ENCODE results near the gene MYO1F. TPM values are rescaled to one million over a fixed set of nuclear protein-coding genes. Genes with fewer than 3 reads are reported as not detected.

MYO1F gene
- total RNA-seq, 1 donor from 2014 or later: 7.4 TPM

DNA sequence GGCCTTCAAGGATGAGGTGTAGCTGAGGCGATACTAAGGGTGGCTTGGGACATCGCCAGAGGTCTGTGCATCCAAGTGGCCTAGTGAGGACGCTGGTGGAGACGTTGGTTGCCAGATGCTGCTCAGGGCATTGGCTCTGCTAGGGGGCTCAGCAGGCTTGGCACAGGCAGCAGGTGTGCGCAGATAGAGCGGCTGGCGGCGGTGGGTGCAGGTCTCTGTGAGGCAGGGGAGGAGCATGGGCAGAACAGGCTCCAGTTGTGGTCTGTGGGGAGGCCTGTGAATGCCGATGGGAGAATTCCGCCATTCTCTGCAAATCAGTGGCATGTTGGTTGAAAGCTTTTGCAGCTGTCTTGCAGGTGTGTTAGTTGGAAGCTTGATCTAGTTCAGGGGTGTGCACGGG, 96.0 kb downstream of the MYO1F start:
- Histone ChIP-seq H3K27me3 (ENCODE audit: low read depth) (no peaks in the 10 kb centered on the region), H3K4me1 (peaks cover 71% of the 10 kb centered on the region), H3K27ac (replicated peaks) (no peak overlapping the region), H3K4me3 (no peak overlapping the region), H3K9me3 (replicated peaks) (no peaks in the 10 kb centered on the region), H3K36me3 (peaks cover 65% of the 10 kb centered on the region)
- TF ChIP-seq, protein P1, sequence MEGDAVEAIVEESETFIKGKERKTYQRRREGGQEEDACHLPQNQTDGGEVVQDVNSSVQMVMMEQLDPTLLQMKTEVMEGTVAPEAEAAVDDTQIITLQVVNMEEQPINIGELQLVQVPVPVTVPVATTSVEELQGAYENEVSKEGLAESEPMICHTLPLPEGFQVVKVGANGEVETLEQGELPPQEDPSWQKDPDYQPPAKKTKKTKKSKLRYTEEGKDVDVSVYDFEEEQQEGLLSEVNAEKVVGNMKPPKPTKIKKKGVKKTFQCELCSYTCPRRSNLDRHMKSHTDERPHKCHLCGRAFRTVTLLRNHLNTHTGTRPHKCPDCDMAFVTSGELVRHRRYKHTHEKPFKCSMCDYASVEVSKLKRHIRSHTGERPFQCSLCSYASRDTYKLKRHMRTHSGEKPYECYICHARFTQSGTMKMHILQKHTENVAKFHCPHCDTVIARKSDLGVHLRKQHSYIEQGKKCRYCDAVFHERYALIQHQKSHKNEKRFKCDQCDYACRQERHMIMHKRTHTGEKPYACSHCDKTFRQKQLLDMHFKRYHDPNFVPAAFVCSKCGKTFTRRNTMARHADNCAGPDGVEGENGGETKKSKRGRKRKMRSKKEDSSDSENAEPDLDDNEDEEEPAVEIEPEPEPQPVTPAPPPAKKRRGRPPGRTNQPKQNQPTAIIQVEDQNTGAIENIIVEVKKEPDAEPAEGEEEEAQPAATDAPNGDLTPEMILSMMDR (IDR thresholded peaks at IDR 0.05; ENCODE audit: borderline replicate concordance): no peak
- intact Hi-C loops (cut with micrococcal nuclease): no loop called here
- DNase-seq: no peak

DNA sequence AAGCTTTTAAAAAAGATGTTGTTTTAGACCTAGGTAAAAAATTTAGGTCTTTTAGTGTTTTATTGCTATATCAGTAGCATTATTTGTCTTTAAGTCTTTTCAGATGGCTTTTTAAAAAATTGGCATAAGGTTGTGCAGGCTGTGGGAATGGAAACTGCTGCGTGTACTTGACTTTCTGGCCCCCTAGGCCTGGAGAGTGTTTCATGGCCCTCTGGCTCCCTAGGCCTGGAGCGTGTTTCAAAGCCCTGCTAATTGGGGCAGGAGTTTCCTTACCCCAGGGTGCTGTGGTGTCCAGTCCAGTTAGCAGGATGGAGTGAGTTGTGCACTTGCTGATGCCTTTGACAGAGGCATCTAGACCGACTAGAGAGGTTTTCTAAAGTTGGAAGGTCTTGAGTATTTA, 98.6 kb downstream of the MYO1F start:
- H3K27ac ChIP-seq (replicated peaks): peak overlapping the region; percentile 46
- TF ChIP-seq, protein P1 (IDR thresholded peaks at IDR 0.05; ENCODE audit: borderline replicate concordance): no peak
- peaks cover 90% of the 10 kb centered on the region for H3K4me1 ChIP-seq
- no peaks in the 10 kb centered on the region for H3K9me3 ChIP-seq (replicated peaks)
- H3K4me3 ChIP-seq: no peak overlapping the region
- peaks cover 65% of the 10 kb centered on the region for H3K36me3 ChIP-seq
- intact Hi-C loops (cut with micrococcal nuclease): no loop called here
- no peak for DNase-seq
- H3K27me3 ChIP-seq (ENCODE audit: low read depth): no peaks in the 10 kb centered on the region

DNA sequence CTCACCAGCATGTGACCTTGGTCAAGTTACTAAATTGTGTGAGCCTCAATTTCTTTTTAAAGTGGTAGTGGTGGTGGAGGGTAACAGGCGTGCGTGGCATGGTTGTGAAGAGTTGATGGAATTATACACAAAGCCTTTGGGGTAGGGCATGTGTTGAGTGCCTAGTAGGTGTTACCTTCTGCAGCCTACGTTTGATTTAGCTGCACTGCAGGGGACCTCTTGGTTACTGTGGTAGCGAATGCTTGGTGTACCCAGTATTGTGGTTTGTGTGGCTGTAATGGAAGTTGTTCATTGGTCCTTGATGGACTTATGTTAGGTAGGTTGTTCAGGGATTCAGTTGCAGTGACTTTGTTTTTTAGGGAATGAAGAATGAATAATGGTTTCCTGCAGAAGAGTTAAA, 99.4 kb downstream of the MYO1F start:
- DNase-seq: no peak
- Histone ChIP-seq H3K27me3 (ENCODE audit: low read depth) (no peaks in the 10 kb centered on the region), H3K4me3 (no peak overlapping the region), H3K27ac (replicated peaks) (peak overlapping the region; percentile 46), H3K36me3 (peaks cover 65% of the 10 kb centered on the region), H3K9me3 (replicated peaks) (no peaks in the 10 kb centered on the region), H3K4me1 (peaks cover 87% of the 10 kb centered on the region)
- intact Hi-C loops (cut with micrococcal nuclease): no loop called here
- TF ChIP-seq, protein P1 (IDR thresholded peaks at IDR 0.05; ENCODE audit: borderline replicate concordance): no peak

DNA sequence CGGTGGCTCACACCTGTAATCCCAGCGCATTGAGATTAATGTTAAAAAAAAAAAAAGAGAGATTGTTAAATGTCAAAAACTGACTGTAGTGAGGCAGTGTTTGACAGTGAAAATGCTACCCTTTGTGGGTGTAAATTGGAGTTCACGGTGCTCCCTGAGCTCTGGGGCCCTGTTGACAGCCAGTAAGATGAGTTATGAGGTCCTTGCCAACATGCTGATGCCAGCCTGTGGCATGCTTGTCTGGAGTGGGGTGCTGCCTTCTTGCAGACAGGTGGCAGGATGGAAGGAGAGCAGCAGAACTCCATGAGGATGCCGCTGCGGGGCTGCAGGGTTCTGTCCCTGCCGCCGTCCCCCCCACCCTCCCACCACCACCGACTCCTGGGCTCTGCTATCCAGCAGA, 100.7 kb downstream of the MYO1F start:
- Histone ChIP-seq H3K27ac (replicated peaks) (peak overlapping the region; percentile 78), H3K4me1 (peaks cover 82% of the 10 kb centered on the region), H3K27me3 (ENCODE audit: low read depth) (no peaks in the 10 kb centered on the region), H3K36me3 (peaks cover 76% of the 10 kb centered on the region), H3K4me3 (no peak overlapping the region), H3K9me3 (replicated peaks) (no peaks in the 10 kb centered on the region)
- no peak for DNase-seq
- TF ChIP-seq, protein P1 (IDR thresholded peaks at IDR 0.05; ENCODE audit: borderline replicate concordance): peak; percentile 45
- intact Hi-C loops (cut with micrococcal nuclease): no loop called here

DNA sequence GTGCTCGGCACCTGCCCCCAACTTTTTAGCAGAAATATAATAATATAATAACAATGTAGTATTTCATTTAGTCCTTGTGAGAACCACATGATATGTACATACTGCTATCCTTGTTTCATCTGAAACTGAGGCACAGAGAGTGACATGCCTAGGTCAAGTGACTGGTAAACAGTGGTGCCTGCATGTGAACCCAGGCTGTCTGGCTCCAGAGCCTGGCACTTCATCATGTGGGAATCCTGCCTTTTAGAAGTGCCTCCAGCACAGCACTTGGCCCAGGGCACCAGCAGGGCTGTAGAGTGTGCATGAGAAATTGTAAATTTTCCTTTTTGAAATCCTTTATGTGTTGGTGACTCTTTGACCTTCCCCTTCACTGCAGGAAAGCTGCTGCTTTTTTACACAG, 102.2 kb downstream of the MYO1F start:
- Histone ChIP-seq H3K9me3 (replicated peaks) (no peaks in the 10 kb centered on the region), H3K27me3 (ENCODE audit: low read depth) (no peaks in the 10 kb centered on the region), H3K36me3 (peaks cover 87% of the 10 kb centered on the region), H3K4me1 (peaks cover 80% of the 10 kb centered on the region), H3K27ac (replicated peaks) (peak overlapping the region; percentile 78), H3K4me3 (no peak overlapping the region)
- TF ChIP-seq, protein P1 (IDR thresholded peaks at IDR 0.05; ENCODE audit: borderline replicate concordance): no peak
- no peak for DNase-seq
- intact Hi-C loops (cut with micrococcal nuclease): no loop called here

Data from left ventricle myocardium inferior (tissue), 1 donor.